GM19239 (cell line): ENCODE data around the gene ETV3.
"Not testable (repeated sequence)": the region's sequence is repeated elsewhere in the genome, so short reads cannot be mapped to it uniquely, and the experiment has no call there.

Experiments
- DNase-seq: peaks from one replicate; pipeline ENCODE4 v3.0.0; 2011; ENCODE audit warnings: low spot score; ENCODE audit not compliant: insufficient read length
- FAIRE-seq: peaks from 2 replicates; lab custom pipeline; 2011; peaks lifted over from hg19 to GRCh38; lab: Jason Lieb, UNC

The ETV3 gene

DNA sequence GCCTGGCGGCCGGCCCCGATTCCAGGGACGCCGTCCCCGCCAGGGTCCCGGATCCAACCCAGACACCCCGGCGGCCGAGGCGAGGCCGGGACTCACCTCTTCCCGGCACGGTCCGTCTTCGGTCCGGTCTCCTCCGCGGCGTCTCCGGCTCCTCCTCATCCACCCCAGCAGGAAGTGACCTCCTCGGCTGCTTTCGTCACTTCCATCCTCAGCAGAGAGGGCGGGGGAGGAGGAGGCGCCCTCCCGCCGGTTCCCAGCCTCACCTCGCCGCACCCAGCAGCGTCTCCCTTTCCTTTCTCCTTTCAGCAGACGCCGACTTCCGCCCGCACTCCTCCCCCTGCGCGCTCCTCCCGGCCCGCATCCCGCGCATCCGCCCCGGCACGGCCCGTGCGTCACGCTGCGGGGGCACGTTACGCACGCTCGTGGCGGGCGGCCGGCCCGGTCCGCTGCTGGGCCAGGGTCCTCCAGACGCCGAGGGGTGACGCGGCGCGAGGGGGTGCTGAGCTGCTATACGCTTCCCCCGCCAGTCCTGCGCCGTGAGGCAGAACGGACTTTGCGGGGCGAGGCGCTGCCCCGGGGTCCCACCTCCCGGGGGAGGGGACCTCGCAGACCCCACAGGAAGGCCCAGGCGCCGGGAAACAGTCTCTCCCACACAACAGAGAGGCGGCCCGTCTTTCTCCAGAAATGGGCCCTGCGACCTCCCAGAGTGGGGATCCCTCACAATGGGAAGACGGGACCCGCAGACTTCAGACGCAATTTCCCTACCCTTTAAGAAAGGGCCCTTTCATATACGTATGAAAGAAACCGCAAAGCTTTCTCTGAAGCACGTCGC, at the start of gene ETV3:
ETV3 (minus strand) TSS at position 176 of the 832 bp plus-strand sequence. CDS start 2,043 bp downstream, outside the sequence.
- peak; percentile 93 for FAIRE-seq
- DNase-seq, result peak; percentile 90

DNA sequence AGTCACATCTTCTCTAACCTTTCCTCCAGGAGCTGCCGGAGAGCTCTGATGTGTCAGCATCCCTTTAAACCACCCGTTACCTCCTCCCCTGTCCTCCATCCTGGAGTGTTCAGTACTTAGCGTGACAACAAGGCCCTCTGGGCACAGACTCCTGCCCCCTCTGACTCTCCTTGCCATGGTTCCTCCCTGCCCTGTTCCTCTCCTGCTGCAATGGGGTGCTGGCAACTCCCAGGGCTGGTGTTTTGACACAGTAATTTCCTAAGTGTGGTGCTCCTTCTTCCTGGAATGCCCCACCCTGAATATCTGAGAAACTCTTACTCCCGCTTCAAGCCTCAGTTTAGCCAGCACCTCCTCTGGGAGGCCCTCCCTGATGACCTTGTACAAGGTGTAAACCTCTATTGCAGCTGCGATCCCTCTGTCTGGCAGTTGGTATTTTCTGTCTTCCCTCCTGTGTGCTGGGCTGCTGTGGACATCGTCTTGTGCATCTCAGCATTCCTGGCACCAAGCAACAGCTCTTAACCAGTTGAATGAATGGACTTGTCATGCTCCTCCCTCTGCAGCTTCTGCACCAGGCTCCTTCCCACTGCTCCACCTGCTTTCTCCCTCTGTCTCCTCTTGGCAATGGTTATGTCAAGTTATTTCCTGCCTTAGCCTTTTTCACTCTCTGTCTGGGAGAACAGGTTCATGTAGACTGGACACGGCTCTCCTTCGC, 48.2 kb upstream of the ETV3 start:
- DNase-seq, result no peak
- no peak for FAIRE-seq

DNA sequence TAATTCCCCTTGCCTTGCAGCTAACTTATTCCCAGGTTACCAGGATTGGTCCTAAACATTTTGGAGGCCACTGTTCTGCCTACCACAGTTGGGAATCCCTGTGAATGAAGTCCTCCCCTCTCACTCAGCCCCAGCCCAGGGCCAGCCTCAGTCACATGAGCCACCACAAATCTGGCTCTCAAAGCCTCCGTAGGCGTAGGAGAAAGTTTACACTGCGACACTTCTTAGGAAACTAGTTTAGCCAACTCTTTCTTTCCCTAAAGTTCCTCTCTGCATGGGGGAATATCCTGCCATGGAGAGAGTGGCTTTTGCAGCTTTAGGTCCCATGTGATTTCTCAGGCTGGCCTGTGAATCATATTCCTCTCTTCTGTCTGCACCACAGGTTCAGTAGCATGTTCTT, 45.7 kb upstream of the ETV3 start:
- no peak for DNase-seq

DNA sequence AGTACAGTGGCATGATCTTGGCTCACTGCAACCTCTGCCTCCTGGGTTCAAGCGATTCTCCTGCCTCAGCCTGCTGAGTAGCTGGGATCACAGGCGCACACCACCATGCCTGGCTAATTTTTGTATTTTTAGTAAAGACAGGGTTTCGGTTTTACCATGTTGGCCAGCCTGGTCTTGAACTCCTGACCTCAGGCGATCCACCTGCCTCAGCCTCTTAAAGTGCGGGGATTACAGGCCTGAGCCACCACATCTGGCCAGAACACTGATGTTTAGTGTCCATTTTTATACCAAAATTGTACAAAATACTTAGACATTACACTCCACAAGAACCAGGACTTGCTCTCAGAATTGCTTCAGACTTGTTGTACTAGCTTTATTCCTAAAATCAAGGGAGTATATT, 44.2 kb upstream of the ETV3 start:
- DNase-seq, FAIRE-seq: not testable (repeated sequence)

More for the DNA sequence above, 45.7 kb upstream of the ETV3 start:
- FAIRE-seq, result no peak

DNA sequence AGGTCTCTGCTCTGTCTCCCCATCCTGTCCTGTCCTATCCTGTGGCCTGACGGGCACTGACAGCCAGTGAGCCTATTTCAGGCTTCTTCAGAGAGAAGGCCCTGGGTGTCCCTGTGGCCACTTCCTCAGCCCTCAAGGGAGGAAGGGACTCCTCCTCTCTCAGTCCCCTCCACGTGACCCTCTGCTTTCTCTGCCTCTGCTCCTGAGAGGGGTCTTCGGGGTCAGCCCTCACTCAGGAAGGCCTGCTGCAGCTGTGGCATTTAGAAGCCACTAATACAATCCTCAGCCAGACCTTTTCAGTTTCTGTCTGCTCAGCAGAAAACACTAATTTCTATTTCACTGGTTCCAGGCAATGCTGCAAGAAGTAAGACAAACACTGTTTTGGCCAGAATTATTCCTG, 43.6 kb upstream of the ETV3 start:
- FAIRE-seq, result peak; percentile 91

DNA sequence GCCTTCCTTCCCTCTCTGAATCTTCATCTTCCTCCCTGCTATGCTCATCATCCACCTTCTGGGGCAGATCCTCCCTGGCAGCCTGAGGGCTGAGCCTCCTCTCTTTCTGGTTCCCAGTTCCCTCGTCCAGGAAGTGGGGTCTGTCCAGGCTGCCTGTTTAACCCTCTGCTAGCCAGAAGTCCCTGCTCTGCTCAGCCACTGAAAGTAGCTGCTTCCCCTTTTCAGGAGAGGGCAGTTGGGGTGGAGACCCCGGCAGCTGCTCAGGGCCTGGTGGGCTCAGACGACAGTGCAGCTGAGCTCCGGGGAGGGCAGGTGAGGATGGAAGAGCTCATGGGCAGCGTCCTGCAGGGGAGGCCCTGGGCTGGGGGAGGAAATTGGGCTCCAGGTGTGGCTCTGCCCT, 43.1 kb upstream of the ETV3 start:
- FAIRE-seq, result peak; percentile 89
- no peak for DNase-seq

More for the DNA sequence above, 43.6 kb upstream of the ETV3 start:
- DNase-seq, result no peak

DNA sequence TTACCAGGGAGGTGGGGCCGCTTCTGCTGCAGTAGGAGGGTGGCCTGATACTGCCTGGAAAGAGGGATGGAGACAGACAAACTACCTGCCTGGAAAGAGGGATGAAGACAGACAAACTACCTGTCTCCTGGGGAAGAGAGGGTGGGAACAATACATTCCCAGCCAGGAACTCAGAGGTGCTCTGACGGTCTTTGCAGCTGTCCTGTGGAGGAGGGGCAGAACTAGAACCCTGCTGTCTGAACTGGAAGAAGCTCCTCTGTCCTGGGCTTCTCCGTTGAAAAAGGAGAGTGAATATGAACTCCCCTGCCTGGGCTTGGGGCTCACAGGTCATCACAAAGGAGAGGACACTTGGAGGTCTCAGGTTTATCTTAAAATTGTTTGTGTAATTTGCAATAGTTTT, 40.3 kb upstream of the ETV3 start:
- DNase-seq (no peak), FAIRE-seq (no peak)

DNA sequence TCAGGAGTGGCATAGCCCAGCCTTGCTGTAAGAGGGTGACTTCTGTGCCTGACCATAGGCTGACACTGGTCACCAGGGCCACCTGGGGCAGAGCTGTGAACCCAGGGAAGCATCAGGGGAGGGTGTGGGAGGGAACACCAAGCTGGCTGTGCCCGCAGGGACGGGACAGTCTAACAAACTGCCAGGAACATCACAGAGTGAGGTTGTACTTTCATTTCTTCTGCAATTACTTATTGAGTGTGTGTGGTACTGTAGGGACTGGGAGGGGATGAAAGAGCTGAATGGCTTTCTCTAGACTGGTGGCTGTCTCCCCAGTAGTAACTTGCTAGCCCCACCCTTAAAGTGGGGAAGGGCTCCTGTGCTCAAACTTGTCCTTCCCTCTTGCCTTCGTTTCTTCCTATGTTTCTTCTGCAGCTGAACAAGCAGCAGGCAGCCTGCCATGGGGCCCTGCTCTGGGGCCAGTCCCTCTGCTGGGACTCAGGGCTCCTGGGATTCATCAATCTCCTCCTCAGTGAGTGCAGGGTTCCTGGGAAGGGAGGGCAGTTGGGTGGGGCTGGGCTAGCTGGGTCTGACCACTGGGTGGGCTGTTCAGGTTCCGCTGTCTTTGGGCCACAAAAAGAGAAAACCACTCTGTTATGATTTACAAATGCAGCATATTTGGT, 39.7 kb upstream of the ETV3 start:
- peak; percentile 77 for FAIRE-seq

DNA sequence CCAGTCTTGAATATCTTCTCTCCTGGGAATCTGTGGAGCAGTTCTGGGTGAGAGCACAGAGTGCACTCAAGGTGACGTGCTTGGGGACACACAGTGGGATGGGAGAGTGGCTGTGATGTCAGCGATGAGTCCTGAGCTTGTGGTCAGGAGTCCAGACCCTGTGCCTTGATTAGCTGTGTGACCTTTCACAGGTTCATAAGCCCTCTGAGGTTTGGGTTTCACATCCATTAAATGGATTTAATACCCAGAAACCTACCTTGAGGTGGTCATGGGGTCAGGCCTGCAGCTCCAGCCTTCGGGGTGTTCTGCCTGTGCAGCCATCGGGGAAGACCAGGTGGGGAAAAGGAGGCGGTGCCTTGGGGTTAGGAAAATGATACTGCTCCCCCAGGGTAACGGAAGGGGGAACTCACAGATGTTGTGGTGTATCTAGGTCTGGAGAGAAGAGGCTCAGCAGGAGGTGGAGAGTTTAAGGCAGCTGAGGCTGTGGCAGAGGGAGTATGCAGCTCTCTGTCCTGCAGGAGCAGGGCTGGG, 38.5 kb upstream of the ETV3 start:
- DNase-seq (no peak), FAIRE-seq (peak; percentile 97)

More for the DNA sequence above, 39.7 kb upstream of the ETV3 start:
- DNase-seq, result no peak

DNA sequence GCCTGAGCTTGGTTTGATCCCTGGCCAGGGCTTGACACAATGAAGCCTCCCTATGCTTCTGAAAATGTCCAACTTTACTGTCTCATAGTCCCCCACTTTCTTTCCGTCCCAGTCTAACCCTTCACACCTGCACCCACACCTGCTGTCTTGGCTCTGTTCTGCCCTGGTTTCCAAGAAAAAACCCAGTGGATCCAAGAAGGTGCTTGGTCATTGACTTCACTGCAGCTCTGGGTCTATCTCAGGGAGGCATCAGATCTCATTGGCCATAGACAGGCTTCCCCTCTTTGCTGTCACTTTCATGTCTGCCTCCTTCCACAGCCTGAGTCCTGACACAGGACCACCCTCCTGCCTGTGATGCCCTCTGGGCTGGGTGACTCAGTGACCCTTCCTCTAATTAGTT, 37.8 kb upstream of the ETV3 start:
- FAIRE-seq (no peak), DNase-seq (no peak)

DNA sequence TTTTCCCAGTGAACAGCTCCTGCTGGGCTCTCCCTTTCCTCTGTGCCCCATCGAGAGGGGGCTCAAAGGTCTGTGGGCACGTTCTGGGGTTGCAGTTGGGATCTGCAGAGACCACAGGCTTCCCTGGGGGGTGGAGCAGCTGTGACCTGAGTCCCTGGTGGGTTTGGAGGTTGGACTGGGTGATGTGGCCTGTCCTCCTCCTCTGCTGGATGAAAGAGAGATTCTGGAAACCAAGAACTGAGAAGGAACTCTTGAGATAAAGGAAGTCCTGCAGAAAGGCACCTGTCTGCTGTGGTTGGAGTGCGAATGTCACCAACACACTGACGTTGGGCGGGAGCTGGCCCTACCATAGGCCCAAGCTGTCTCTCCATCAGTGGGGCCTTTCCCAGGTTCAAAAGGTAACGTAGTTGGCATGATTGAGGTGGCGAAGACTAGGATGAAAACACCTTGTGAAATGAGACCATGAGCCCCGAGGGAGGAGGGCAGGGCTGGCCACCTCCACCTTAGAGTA, 35.8 kb upstream of the ETV3 start:
- DNase-seq, result no peak
- FAIRE-seq, result peak; percentile 54

DNA sequence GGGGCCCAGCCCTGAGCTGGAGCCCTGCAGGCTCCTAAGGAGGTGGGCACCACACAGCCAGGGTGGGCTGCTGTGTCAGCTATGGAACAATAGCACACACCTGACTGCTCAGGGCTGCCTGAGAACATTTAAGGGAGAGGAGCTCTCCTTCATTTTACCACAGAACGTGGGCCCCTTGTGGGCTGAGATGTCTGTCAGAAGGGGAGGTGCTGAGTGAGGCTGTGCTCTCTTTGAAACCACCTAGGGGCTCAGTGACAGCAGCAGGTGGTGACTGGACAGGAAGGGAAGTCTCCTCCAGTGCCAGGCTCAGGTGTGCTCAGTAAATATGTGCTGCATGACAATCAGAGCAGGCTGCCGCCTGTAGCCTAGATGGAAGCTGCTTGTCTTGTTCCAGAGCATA, 35.0 kb upstream of the ETV3 start:
- peak; percentile 28 for FAIRE-seq
- DNase-seq, result not testable (repeated sequence)

DNA sequence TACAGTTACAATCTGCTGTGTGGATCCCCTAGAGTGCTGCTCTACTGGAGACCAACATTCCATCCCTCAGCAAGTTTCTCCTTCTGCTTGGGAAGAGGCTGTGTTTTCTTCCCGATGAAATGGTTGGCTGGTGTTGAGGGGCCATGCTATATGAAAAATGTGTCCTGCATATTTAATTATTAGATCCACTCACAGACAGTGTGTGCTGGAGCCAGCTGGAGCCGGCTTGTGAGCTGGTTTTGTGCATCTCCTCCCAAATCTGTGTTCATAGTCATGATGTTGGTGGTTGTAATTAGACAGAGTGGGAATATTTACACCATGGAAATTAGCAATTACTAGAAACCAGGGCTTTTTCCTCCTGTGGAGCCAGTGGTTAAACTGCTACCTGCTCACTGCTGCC, 34.4 kb upstream of the ETV3 start:
- FAIRE-seq, result peak; percentile 42
- DNase-seq, result not testable (repeated sequence)

DNA sequence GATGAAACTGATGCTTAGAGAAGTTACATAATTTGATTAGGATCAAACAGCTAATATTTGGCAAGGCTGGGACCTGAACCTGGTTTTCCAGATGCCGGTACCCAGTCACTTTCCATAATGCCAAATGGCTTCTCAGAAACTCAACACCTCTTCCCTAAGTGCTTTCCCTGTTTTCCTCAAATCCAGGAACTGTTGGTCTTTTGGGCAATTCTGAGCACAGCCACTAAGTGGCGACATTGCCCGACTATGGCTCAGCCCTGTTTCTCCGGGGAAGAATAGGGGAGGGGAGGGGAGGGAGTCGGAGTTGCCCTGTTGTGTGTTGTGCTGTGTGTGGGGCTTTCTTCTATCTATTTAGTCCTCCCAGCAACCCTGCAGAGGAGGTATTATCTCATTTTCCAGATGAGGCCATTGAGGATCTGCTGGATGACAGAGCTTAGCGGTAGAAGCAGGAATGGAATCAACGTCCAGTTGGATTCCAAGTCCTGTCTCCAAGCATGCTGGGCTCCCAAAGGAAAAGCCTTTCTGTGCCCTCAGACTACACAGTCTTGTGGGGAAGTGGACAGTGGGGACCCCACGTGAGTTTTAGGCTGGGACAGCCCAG, 33.8 kb upstream of the ETV3 start:
- FAIRE-seq, result peak; percentile 89
- DNase-seq, result not testable (repeated sequence)

DNA sequence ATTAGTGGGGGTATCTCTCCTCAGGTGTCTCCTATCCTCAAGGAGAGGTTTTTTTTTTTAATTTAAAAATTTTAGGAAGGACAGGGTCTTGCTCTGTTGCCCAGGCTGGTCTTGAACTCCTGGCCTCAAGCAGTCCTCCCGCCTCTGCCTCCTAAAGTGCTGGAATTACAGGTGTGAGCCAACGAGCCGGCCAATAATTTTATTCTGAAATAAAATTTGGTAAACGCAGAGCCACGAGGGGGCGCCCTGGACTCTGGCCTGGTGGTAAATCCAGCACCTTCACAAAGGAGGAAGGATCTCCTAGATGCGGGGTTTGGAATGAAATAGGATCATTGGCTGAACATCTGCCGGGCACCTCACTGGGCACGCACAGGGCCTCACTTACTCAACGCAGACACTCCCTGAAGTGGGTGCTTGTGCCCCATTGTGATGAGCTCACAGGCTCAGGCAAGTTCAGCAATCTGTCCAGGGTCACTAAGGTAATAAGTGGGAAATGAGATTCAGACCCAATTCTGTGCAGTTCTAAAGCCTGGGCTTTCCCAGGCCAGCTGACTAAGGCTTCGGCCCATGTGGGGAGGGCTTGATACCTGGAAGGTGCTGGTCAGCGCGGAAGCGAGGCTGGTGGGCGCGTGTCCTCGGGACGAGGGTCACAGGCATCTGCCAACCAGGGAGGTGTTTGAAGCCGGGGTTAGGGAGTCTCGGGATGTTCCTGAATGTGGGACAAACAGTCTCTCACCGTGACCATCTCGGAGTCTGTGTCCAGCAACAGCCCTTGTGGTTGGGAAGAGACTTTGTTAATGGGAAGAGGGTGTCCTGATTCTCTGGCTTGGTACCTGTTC, 32.7 kb upstream of the ETV3 start:
- DNase-seq (no peak), FAIRE-seq (peak; percentile 42)

DNA sequence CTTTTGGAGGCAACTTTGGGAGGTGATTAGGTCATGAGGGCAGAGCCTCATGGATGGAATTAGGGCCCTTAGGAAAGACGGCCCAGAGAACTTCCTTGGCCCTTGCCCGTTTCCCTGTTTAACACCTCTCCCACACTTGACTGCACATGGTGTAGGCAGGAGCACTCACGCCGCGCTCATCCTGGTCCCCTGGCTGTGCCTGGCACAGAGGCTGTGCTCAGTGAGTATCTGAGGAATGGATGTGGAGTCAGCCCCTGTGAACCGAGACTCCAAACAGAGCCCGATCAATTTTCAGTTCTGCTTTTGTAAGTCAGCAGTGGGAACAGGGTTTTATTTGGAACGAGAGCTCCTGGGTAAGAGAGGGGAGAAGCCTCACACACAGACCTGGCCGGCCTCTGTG, 29.8 kb upstream of the ETV3 start:
- DNase-seq (no peak), FAIRE-seq (no peak)

DNA sequence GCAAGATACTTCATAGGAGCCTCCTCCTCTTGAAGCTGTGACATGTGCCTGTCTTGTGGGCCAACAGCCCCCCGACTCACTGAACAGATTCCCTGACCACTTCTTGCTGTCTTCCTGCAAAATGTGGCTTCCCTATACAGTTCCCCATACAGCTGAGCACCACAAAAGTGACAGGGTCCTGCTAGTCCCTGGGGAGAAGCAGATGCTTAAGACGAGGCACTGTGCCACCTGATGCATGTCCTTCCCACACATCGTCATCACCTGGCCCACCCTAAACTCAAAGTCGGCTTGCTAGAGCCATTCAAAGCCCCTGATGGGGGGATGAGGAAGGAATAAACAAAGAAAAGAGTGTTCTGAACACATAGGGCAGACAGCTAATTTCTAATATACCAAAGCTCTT, 29.2 kb upstream of the ETV3 start:
- DNase-seq (no peak), FAIRE-seq (no peak)

DNA sequence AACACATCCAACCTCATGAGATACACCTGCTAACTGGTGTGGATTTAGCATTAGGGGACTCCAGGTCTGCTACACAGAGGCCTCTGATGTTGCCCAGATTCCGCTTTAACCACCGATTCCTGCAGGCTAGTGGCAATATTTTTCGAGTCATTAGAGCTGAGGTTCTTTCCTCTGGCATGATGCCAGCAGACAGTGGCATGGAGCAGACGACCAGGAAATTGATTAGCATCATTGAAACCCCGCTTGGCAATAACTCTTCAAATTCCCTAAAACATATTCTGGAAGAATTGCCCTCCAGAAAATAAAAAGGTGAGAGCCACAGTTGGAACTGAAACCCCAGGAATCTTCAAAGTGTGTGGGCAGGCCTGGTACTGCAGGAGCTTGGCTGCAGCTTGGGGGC, 28.4 kb upstream of the ETV3 start:
- FAIRE-seq (no peak), DNase-seq (no peak)
